ENCODE results near the gene SIMC1.

DNA sequence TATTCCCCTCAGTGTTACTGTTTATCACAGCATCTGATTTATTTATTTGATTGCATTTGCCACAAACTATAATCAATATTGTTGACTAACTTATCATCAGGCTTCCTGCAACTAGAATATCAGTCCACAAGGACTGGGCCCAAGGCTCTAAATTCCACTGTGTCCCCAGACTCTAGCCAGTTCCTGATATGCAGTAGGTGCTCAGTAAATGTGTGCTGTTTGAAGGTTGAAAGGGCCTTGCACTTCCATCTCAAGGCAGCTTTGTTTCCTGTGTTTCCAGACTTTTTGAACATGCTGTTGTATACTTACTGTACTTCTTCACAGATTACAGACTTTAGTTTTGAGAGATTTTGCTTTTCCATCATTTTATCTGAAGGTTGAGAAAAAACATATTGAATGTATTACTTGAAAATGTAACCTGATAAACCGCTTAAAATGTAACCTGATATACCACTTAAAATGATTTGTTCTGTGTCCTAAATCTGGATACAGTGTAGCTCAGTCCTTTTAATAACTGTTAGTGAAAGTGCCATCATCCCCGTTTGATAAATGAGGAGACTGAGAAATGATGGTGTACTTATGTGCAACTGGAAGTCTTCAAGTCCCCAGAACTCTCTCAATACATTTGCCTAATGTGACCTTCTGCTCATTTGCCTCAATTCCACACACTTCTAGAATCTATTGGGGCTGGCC lies 104.7 kb downstream of the SIMC1 start:
- TF ChIP-seq, protein P1, sequence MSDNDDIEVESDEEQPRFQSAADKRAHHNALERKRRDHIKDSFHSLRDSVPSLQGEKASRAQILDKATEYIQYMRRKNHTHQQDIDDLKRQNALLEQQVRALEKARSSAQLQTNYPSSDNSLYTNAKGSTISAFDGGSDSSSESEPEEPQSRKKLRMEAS (IDR thresholded peaks at IDR 0.05; ENCODE audit: insufficient read depth, insufficient read length) = no peak
- TF ChIP-seq, protein P2, sequence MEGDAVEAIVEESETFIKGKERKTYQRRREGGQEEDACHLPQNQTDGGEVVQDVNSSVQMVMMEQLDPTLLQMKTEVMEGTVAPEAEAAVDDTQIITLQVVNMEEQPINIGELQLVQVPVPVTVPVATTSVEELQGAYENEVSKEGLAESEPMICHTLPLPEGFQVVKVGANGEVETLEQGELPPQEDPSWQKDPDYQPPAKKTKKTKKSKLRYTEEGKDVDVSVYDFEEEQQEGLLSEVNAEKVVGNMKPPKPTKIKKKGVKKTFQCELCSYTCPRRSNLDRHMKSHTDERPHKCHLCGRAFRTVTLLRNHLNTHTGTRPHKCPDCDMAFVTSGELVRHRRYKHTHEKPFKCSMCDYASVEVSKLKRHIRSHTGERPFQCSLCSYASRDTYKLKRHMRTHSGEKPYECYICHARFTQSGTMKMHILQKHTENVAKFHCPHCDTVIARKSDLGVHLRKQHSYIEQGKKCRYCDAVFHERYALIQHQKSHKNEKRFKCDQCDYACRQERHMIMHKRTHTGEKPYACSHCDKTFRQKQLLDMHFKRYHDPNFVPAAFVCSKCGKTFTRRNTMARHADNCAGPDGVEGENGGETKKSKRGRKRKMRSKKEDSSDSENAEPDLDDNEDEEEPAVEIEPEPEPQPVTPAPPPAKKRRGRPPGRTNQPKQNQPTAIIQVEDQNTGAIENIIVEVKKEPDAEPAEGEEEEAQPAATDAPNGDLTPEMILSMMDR (IDR thresholded peaks at IDR 0.05; ENCODE audit: extremely low read depth in 1 of 2, insufficient read depth in 1 of 2, low read depth in 1 of 2, low read length in 2 of 2) = no peak
- TF ChIP-seq POLR2AphosphoS5 (IDR thresholded peaks at IDR 0.05; ENCODE audit: insufficient read depth, low read depth, low read length) = no peak
- TF ChIP-seq POLR2A (IDR thresholded peaks at IDR 0.05; ENCODE audit: low read depth, low read length) = no peak
- no peak for TF ChIP-seq EZH2 (IDR thresholded peaks at IDR 0.05; ENCODE audit: borderline replicate concordance, low read depth, low read length, severe bottlenecking)
- TF ChIP-seq GATA2 (IDR thresholded peaks at IDR 0.05; ENCODE audit: insufficient read depth, insufficient read length, low read depth, low read length) = no peak
- TF ChIP-seq MYC (IDR thresholded peaks at IDR 0.05; ENCODE audit: low read depth, low read length) = no peak
- no peak for TF ChIP-seq JUN (IDR thresholded peaks at IDR 0.05; ENCODE audit: borderline replicate concordance, insufficient read depth, insufficient read length, low read depth)
- TF ChIP-seq FOS (IDR thresholded peaks at IDR 0.05; ENCODE audit: borderline replicate concordance, insufficient read depth, low read length) = no peak

Measured in endothelial cell of umbilical vein (primary cell).